ENCODE results near the gene AGO3. TPM values are rescaled to one million over a fixed set of nuclear protein-coding genes. Genes with fewer than 3 reads are reported as not detected.

AGO3 gene
- total RNA-seq, 1 experiment from 2014 or later, result 26.9 TPM

GRCh38 chr1:35886577-35887431 lies 44.1 kb upstream of the AGO3 start:
- Histone ChIP-seq H3K27me3 (ENCODE audit: insufficient read depth, low read length) (no peaks in the 10 kb centered on the region), H3K4me3 (replicated peaks in 1 of 2; ENCODE audit: low read depth in 1 of 2, low read length in 2 of 2) (no peak overlapping the region), H3K27ac (ENCODE audit: low read depth, low read length) (no peak overlapping the region), H3K4me1 (ENCODE audit: control insufficient read depth in 1 of 2, insufficient read depth in 2 of 2, low read length in 2 of 2) (peaks cover 0 to 31% of the 10 kb centered on the region in 2 experiments; a peak in 3 of 4 replicates), H3K79me2 (ENCODE audit: insufficient read depth, low read length) (peaks cover 35% of the 10 kb centered on the region), H3K4me2 (ENCODE audit: low read length) (no peak overlapping the region; the same call in 1 of the 2 replicates), H3K9me2 (ENCODE audit: insufficient read depth) (no peaks in the 10 kb centered on the region), H4K20me1 (ENCODE audit: insufficient read depth) (no peaks in the 10 kb centered on the region), H3K9ac (ENCODE audit: low read length) (no peak overlapping the region), H2AFZ (ENCODE audit: low read depth, low read length, poor library complexity, severe bottlenecking) (no peak overlapping the region), H3K9me3 (ENCODE audit: control insufficient read depth in 1 of 2, insufficient read depth in 1 of 2, low read depth in 1 of 2, low read length in 2 of 2) (no peaks in the 10 kb centered on the region), H3K36me3 (ENCODE audit: control insufficient read depth in 1 of 2, insufficient read depth in 2 of 2, low read length in 2 of 2) (peaks cover 0 to 16% of the 10 kb centered on the region in 2 experiments; a peak in 3 of 4 replicates)
- TF ChIP-seq, protein P1, sequence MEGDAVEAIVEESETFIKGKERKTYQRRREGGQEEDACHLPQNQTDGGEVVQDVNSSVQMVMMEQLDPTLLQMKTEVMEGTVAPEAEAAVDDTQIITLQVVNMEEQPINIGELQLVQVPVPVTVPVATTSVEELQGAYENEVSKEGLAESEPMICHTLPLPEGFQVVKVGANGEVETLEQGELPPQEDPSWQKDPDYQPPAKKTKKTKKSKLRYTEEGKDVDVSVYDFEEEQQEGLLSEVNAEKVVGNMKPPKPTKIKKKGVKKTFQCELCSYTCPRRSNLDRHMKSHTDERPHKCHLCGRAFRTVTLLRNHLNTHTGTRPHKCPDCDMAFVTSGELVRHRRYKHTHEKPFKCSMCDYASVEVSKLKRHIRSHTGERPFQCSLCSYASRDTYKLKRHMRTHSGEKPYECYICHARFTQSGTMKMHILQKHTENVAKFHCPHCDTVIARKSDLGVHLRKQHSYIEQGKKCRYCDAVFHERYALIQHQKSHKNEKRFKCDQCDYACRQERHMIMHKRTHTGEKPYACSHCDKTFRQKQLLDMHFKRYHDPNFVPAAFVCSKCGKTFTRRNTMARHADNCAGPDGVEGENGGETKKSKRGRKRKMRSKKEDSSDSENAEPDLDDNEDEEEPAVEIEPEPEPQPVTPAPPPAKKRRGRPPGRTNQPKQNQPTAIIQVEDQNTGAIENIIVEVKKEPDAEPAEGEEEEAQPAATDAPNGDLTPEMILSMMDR (IDR thresholded peaks at IDR 0.05 in 2 of 3, conservative IDR thresholded peaks at IDR 0.05 in 1 of 3; ENCODE audit: borderline replicate concordance in 1 of 3, insufficient read depth in 1 of 3, low read depth in 2 of 3, low read length in 2 of 3), result no peak
- TF ChIP-seq SRF (IDR thresholded peaks at IDR 0.05; ENCODE audit: low read depth) (no peak), RAD21 (IDR thresholded peaks at IDR 0.05; ENCODE audit: low read depth) (no peak), TCF7L2 (IDR thresholded peaks at IDR 0.05; ENCODE audit: borderline replicate concordance, extremely low read depth, insufficient read depth, insufficient read length) (no peak), ELF1 (IDR thresholded peaks at IDR 0.05; ENCODE audit: borderline replicate concordance, low read depth) (no peak), POLR2AphosphoS5 (IDR thresholded peaks at IDR 0.05; ENCODE audit: low read depth, low read length) (no peak), REST (IDR thresholded peaks at IDR 0.05; ENCODE audit: low read depth) (no peak), EZH2 (IDR thresholded peaks at IDR 0.05) (no peak), JUND (IDR thresholded peaks at IDR 0.05) (no peak), POLR2A (IDR thresholded peaks at IDR 0.05; ENCODE audit: borderline replicate concordance, extremely low read depth, insufficient read depth, insufficient read length) (no peak), ZNF274 (IDR thresholded peaks at IDR 0.05; ENCODE audit: low read depth, low read length) (no peak), ZBTB33 (IDR thresholded peaks at IDR 0.05; ENCODE audit: extremely low read depth, insufficient replicate concordance, low read length) (no peak)
- TF ChIP-seq, protein P2, sequence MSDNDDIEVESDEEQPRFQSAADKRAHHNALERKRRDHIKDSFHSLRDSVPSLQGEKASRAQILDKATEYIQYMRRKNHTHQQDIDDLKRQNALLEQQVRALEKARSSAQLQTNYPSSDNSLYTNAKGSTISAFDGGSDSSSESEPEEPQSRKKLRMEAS (IDR thresholded peaks at IDR 0.05), result no peak
- BruUV-seq (replicated peaks), result no TSS peak
- intact Hi-C loops (cut with micrococcal nuclease), result no loop called here
- DNase-seq (ENCODE audit: low read depth, low spot score) (no peak), ATAC-seq (no peak)
- ChIA-PET POLR2A (no interaction called here), CTCF (no interaction called here), RAD21 (ENCODE audit: low non-redundant PET in 1 of 2, low total read pairs in 2 of 2, uncharacterized antibody in 2 of 2, unreplicated experiment in 2 of 2) (no interaction called here)

Measured in HCT116 (cell line).